C4-2B (cell line): ENCODE results near the gene CALML5.

Experiments used
- CTCF ChIP-seq: fragments of 450-650 bp; conservative IDR thresholded peaks from 2 replicates; pipeline ENCODE4 v1.5.1; 2017; ENCODE audit warnings: mild to moderate bottlenecking
- ZFX ChIP-seq: fragments of 450-650 bp; IDR thresholded peaks from 2 replicates; pipeline ENCODE4 v1.6.1; 2017

- TF ChIP-seq CTCF (no peak), ZFX (no peak)
Measured at GRCh38 chr10:5506751-5507648, 7.6 kb upstream of the CALML5 start.
